Thyroid gland (tissue), 4 donors: ENCODE results near the gene ADAMTSL2. TPM values are rescaled to one million over a fixed set of nuclear protein-coding genes. Genes with fewer than 3 reads are reported as not detected.

Experiments used
- DNase-seq, 2 donors: peaks; one replicate each; pipeline ENCODE4 v3.0.0-alpha.2; 2019
- H3K27ac ChIP-seq, 3 donors: fragments of 200-600 bp; sonication (generic); 1 replicate in 2 of 3; 2 replicates in 1 of 3; pipeline ENCODE4 v1.5.1; 2016 to 2019; ENCODE audit warnings: mild to moderate bottlenecking in 1 of 3, moderate library complexity in 1 of 3
- H3K27me3 ChIP-seq: fragments of 200-600 bp; sonication (generic); one replicate; pipeline ENCODE4 v1.5.1; 2019
- H3K36me3 ChIP-seq, 2 donors: fragments of 200-600 bp; sonication (generic); one replicate each; pipeline ENCODE4 v1.5.1; 2016 to 2019
- H3K4me1 ChIP-seq, 2 donors: fragments of 200-600 bp; sonication (generic); one replicate each; pipeline ENCODE4 v1.5.1; 2017 to 2019
- H3K4me3 ChIP-seq, 3 donors: fragments of 200-600 bp; sonication (generic); replicated peaks in 1 of 3; 1 replicate in 2 of 3; 2 replicates in 1 of 3; pipeline ENCODE4 v1.5.1; 2016; ENCODE audit warnings: mild to moderate bottlenecking in 1 of 3
- H3K9me3 ChIP-seq: fragments of 200-600 bp; sonication (generic); one replicate; pipeline ENCODE4 v1.5.1; 2017
- CTCF ChIP-seq, 6 experiments: fragments of 200-600 bp in 3 of 6; fragments of 450-650 bp in 3 of 6; sonication (generic) in 3 of 6; IDR thresholded peaks; one replicate each; pipeline ENCODE4 v1.5.1; 2016 to 2019; ENCODE audit warnings: antibody characterized with exemption in 6 of 6, mild to moderate bottlenecking in 2 of 6, inconsistent platforms in 1 of 6, moderate library complexity in 1 of 6
- POLR2A ChIP-seq, 2 donors: fragments of 450-650 bp; IDR thresholded peaks; one replicate each; pipeline ENCODE4 v1.6.1; 2017; ENCODE audit warnings: antibody characterized with exemption in 2 of 2, mild to moderate bottlenecking in 2 of 2, moderate library complexity in 1 of 2
- WGBS, 2 donors: methylation state at CpG; one replicate each; pipeline ENCODE4 v1.1.5; 2017; 5-methylcytosine and 5-hydroxymethylcytosine counted together
- intact Hi-C: fragments of 100-400 bp; cut with DNase I; formaldehyde crosslinking; loops from one replicate; pipeline ENCODE4 v1.15.1; 2023
- total RNA-seq, 4 donors: library from RNA; depleted of rRNA; stranded (reverse); fragments of >200 nt; gene quantifications; one replicate each; pipeline ENCODE4 v1.2.3, GENCODE V29; 2016

The ADAMTSL2 gene
- total RNA-seq, 4 donors from 2014 or later = 2.4 to 9.3 (median 8.7) TPM

DNA sequence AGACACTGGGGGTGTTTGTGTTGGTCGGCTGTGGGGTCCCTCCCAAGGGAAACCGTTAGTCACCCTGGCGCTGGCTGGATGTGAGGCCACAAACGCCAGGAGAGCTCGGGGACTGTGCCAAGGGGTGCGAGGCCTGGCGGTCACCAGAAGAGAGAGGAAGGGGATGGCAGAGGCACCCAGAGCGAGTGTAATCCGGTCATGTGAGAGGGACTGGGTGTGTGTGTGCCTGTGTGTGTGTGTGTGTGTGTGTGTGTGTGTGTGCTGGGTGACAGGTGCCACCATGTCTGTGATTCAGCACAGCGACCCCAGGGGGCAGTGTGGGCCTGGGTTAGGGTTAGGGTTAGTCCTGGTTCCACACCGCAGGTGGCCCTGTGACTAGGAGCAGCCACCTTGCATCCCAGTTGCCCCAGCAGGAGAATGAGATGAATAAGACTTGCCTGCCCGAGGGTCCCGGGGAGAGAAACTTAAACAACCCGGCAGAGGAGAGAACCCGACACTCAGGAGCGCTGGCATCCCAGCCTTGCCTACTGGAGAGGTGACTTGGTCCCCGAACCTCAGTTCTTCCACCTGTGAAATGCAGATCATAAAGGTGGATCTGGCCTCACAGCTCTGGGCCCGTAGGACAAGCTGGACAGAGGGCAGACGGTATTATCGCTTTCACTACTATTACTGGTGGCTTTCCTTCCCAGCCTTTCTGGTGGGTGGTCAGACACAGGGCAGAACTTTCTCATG, 1.4 kb upstream of the ADAMTSL2 start:
- Histone ChIP-seq H3K4me1 (peaks cover 14 to 33% of the 10 kb centered on the region in 2 donors), H3K36me3 (no peaks in the 10 kb centered on the region), H3K9me3 (no peaks in the 10 kb centered on the region), H3K27me3 (no peaks in the 10 kb centered on the region), H3K27ac (peak overlapping the region in 1 of 3 donors; percentile 4), H3K4me3 (no peak overlapping the region)
- WGBS, 2 donors = 74 to 80% methylated on average over 17 to 19 of the region's 20 CpGs
- intact Hi-C loops = no loop called here
- DNase-seq = peak; percentile 31 to 58
- TF ChIP-seq POLR2A (IDR thresholded peaks at IDR 0.05) (no peak), CTCF (IDR thresholded peaks at IDR 0.05) (peak in 4 of 6 experiments; percentile 36 to 57 (median 42))

- Histone ChIP-seq H3K27ac (peak overlapping the region; percentile 4 to 33 (median 12)), H3K4me3 (no peak overlapping the region), H3K36me3 (no peaks in the 10 kb centered on the region), H3K27me3 (no peaks in the 10 kb centered on the region), H3K4me1 (peaks cover 9 to 27% of the 10 kb centered on the region in 2 donors), H3K9me3 (no peaks in the 10 kb centered on the region)
- no peak for DNase-seq
- 58 to 66% methylated on average over 6 to 7 of the region's 9 CpGs for WGBS, 2 donors
- TF ChIP-seq POLR2A (IDR thresholded peaks at IDR 0.05) = no peak
- TF ChIP-seq CTCF (IDR thresholded peaks at IDR 0.05) = no peak
- intact Hi-C loops = no loop called here
These were observed 647 bp upstream of the ADAMTSL2 start for GRCh38 chr9:133533857-133534256.

GRCh38 chr9:133535306-133535877, 888 bp downstream of the ADAMTSL2 start:
- TF ChIP-seq CTCF (IDR thresholded peaks at IDR 0.05) (no peak), POLR2A (IDR thresholded peaks at IDR 0.05) (no peak)
- intact Hi-C loops = no loop called here
- H3K27me3 ChIP-seq = no peaks in the 10 kb centered on the region
- peak overlapping the region in 1 of 3 donors; percentile 35 for H3K4me3 ChIP-seq
- H3K9me3 ChIP-seq = no peaks in the 10 kb centered on the region
- DNase-seq = no peak
- H3K36me3 ChIP-seq = no peaks in the 10 kb centered on the region
- peaks cover 9 to 39% of the 10 kb centered on the region in 2 donors for H3K4me1 ChIP-seq
- WGBS, 2 donors = 41 to 51% methylated on average over 3 to 13 of the region's 13 CpGs
- H3K27ac ChIP-seq = peak overlapping the region in 1 of 3 donors; percentile 28

DNA sequence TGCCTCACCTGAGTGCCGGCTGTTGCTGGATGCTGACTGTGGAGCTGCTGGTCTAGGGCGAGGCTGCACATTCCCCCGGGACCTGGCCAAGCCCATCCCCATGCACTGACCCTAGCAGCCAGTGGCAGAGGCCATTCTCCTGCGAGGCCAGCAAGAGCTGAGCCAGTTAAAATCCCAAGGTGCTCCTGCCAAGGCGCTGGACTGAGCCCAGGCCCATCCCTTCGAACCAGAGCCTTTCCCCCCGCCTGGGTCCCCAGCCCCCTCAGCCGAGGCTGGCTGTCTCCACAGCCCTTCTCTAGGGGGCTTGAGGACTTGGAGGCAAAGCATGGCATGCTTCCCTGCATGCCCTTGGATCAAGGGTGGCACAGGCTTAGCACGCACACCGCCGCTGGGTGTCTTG, 1.6 kb downstream of the ADAMTSL2 start:
- DNase-seq = no peak
- TF ChIP-seq CTCF (IDR thresholded peaks at IDR 0.05) (no peak), POLR2A (IDR thresholded peaks at IDR 0.05) (no peak)
- Histone ChIP-seq H3K9me3 (no peaks in the 10 kb centered on the region), H3K4me1 (peaks cover 9 to 40% of the 10 kb centered on the region in 2 donors), H3K27me3 (no peaks in the 10 kb centered on the region), H3K4me3 (no peak overlapping the region), H3K27ac (no peak overlapping the region), H3K36me3 (no peaks in the 10 kb centered on the region)
- whole genome bisulfite sequencing, 2 donors = 86% methylated on average over 4 of the region's 11 CpGs; no CpG with 5 or more reads in 1 of the 2 donors
- intact Hi-C loops = no loop called here

- Histone ChIP-seq H3K27me3 (no peaks in the 10 kb centered on the region), H3K36me3 (no peaks in the 10 kb centered on the region), H3K4me1 (peaks cover 9 to 40% of the 10 kb centered on the region in 2 donors), H3K9me3 (no peaks in the 10 kb centered on the region), H3K27ac (no peak overlapping the region), H3K4me3 (no peak overlapping the region)
- WGBS, 2 donors = 91 to 100% methylated on average over 1 to 6 of the region's 9 CpGs
- intact Hi-C loops = no loop called here
- no peak for DNase-seq
- no peak for TF ChIP-seq CTCF (IDR thresholded peaks at IDR 0.05)
- TF ChIP-seq POLR2A (IDR thresholded peaks at IDR 0.05) = no peak
These were observed 2.0 kb downstream of the ADAMTSL2 start for GRCh38 chr9:133536536-133536935.
